ENCODE data around the gene SBF2. TPM values are rescaled to one million over a fixed set of nuclear protein-coding genes. Genes with fewer than 3 reads are reported as not detected.
"Not testable (repeated sequence)": the region's sequence is repeated elsewhere in the genome, so short reads cannot be mapped to it uniquely, and the experiment has no call there.

The SBF2 gene
- total RNA-seq, 1 donor from 2014 or later: 18.3 TPM

DNA sequence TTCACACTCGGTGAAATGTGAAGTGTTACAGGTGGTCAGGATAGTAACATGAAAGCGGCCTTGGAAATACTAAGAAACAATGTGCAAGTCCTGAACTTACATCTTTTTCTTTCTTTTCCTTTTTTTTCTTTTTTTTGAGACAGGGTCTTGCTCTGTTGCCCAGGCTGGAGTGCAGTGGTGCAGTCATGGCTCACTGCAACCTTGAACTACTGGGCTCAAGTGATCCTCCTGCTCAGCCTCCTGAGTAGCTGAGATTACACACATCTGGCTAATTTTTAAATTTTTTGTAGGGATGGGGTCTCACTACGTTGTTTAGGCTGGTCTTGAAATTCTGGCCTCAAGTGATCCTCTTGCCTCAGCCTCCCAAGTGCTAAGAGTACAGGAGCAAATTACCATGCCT is 377.5 kb downstream of the SBF2 start:
- ATAC-seq (ENCODE audit: poor library complexity): no peak
- DNase-seq: no peak
- intact Hi-C loops (cut with DNase I): no loop called here

DNA sequence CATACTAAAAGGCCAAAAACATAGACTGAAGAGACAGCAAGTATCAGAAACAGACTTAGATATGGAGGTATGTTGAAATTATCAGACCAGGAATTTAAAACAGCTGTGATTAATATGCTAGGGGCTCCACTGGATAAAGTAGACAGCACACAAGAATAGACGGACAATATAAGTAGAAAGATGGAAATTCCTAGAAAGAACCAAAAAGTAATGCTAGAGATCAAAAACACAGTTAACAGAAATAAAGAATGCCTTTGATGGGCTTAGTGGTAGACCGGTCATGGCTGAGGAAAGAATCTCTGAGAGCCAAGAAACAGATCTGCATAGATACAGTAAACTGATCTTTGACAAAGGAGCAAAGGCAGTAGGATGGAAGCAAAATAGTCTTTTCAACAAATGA is 380.0 kb downstream of the SBF2 start:
- no peak for ATAC-seq (ENCODE audit: poor library complexity)
- intact Hi-C loops (cut with DNase I): no loop called here
- no peak for DNase-seq

DNA sequence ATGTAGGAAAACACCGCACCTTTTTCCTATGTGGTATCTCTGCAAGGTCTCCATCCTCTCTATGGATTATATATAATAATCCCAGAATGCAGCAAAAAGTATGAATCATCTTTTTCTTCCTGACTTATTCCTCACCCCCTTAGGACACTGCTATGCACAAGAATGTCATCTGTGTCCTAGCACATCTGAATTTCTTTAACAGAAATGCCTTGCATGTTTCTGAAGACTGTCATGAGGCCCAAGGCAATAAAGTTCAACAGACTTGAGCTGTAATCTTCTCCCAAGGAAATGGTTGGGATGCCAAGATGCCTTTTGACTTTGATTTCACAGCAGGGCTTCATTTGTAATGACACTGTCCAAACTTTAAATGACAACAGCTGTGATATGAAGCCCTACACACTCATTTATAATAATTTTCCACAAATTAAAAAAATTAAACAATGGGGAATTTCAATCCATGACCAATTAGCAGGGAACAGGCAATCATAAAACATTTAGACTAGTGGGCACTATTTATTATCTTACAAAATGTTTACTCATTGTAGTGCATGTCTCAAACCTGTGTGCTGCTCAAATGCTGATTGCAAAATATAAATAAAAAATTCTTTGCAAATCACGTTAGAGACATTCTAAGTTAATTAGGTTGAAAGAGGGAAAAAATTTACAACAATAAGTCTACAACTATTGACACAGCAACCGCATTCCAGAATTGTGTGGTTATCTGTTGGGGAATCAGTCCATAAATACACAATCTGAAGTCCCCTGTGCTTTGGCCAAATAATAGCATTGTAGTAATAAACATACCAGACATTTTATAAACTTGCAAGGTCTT is 387.8 kb downstream of the SBF2 start:
- ATAC-seq (ENCODE audit: poor library complexity) (no peak), DNase-seq (no peak)
- intact Hi-C loops (cut with DNase I): no loop called here

DNA sequence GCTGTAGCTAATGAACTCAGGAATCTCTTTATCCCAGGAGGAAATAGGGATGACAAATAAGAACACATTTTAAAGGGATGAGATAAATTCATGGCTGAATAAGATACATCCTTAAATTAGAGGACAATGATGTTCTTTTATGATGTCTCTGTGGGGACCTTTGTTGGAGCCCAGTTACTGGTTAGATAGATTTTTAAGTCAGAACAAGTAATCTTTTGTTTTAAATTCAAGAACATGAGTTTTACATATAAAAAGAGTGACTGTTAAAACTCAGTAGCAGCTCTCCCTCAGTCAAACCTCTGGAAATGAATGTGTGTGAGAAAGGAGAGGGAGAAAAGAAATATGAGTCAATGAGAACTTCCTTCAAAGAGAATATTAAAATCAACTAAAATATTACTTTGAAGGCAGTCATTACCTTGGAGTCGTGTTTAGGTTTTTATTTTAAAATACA is 388.5 kb downstream of the SBF2 start:
- no peak for ATAC-seq (ENCODE audit: poor library complexity)
- intact Hi-C loops (cut with DNase I): no loop called here
- no peak for DNase-seq

DNA sequence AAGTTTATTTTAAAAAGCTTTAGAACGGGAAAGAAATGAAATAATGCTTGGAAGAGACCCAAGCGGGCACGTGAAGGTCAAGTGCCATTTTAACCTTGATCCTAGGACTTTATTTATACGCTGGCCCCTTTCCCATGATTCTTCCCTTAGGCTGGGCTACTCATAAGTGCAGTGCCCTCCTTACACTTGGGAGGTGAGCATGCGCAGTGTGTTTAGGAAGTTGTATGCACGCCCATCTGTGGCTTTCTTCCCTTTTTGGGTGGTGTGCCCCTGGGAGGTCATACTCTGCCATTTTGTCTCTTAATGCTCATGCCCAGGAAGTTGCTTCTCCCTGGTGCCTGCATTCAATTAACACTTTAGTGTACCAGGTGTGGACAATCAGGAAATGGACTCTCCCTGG is 390.4 kb downstream of the SBF2 start:
- intact Hi-C loops (cut with DNase I): no loop called here
- ATAC-seq (ENCODE audit: poor library complexity): no peak
- no peak for DNase-seq

DNA sequence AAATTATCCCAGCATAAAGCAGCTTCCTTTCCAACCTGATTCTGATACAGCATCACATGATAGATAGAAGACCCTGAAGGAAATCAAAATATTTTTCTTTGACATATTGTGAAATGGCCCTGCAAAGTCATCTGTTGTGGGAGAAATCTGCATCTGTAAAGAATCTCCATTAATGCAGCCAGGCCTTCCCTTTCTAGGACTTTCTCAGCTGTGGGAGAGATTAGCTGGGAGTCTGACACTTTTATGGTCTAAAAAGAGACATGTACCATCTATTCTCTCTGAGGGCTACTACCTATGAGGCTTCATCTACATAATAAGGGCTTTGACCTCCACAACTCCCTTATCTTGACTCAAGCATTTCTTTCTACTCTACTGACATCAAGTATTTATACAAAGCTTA is 392.1 kb downstream of the SBF2 start:
- no peak for DNase-seq
- intact Hi-C loops (cut with DNase I): no loop called here
- no peak for ATAC-seq (ENCODE audit: poor library complexity)

DNA sequence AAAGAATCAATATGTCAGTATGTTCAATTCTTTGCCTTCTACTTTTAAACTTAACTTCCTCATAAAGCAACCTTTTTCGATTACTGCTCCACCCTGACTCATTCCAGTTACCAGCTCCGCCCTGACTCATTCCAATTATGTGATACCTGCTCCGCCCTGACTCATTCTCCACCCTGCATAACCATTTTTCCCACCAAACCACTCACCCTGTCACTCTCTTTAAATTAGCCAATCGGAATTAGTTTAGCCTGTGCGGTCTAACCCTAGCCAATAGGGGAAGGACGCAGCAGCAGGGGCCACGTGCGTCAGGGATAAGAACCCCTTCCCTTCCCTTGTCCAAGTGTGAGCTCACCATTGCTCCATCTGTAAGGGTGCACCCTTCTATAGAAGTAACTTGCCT is 393.8 kb downstream of the SBF2 start:
- DNase-seq; intact Hi-C loops (cut with DNase I); ATAC-seq (ENCODE audit: poor library complexity): not testable (repeated sequence)

DNA sequence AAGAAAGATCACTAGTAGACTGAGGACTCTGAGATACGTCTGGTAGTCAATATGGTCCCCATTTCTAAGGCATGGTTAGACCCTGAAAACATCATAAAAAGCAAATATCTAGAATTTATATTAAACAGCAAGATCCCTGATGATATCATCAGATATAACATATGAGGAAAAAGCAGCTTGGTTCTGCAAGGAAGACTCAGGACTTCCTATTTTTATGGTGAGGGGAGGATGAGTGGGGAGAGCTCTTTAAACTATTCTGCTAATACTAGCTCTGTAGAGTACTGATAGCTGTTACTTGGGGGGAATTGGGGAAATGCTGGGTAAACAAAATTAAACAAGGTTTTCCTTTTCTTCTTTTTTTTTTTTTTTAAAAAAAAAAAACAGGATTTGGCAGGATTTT is 394.3 kb downstream of the SBF2 start:
- no peak for ATAC-seq (ENCODE audit: poor library complexity)
- no peak for DNase-seq
- intact Hi-C loops (cut with DNase I): no loop called here

DNA sequence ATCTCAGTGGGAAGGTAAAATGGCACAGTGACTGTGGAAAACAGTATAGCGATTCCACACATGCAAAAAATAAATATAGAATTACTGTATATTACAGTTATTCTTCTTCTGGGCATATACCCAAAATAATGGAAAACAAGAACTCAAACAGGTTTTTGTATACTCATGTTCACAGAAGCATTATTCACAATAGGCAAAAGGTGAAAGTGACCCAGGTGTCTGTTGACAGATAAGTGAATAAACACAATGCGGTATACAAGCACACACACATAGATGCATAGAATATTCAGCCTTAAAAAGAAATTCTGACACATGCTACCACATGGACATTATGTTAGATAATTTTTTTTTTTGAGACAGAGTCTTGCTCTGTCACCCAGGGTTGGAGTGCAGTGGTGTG is 397.1 kb downstream of the SBF2 start:
- intact Hi-C loops (cut with DNase I): no loop called here
- DNase-seq (no peak), ATAC-seq (ENCODE audit: poor library complexity) (no peak)

DNA sequence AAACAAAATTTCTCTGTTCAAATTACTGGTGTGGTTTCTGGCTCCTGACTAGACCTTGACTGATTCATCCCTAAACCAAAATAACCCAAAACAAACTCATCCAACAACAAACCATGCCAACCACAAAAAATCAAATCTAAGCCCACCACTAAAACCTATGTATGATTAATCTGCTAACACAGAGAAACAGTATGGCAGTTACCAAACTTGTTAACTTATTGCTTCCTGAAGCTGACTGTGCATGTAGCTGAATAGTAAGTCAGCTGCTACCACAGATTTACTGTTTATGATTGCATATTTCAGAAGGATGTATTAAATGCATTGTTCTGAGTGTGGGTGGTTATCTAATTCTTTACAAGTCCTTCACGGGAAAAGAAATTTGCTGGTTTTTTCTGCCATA is 399.0 kb downstream of the SBF2 start:
- ATAC-seq (ENCODE audit: poor library complexity): no peak
- DNase-seq: no peak
- intact Hi-C loops (cut with DNase I): no loop called here

DNA sequence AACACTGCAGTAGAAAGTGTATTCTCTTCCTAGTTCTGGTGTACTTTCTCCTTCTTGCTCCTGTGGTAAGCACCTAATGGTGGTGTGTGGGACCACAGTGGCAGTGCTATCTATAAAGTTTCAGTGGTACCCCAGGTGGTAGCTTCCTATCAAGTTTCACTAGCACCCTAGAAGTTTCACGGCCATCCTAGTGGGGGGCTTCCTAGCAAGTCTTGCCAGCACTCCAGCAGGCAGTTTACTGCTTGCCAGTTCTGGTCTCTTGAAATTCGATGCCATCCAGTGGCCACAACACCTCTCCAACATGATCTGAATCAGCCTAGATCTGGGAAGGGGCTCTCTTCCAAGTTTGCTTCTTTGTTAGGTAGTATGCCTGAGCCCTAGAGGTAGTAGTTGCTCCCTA is 400.5 kb downstream of the SBF2 start:
- ATAC-seq (ENCODE audit: poor library complexity): no peak
- no peak for DNase-seq
- intact Hi-C loops (cut with DNase I): no loop called here

DNA sequence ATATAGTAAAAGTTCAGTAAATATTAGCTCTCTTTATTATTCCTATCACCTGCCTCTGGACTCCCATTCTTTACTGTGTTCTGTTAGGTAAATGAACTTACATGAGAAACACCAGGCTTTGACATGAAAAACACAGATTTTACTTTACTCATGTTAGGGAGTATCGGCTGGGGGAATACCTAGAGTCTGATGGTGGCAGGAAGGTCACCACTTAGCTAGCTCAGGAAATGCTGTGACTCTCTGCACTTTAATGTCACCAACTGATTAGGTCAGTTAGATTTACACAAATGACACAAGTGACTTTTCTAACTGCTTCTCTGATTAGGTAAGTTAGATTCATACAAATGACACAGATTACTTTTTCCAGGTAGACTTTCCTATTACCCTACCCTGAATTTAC is 405.1 kb downstream of the SBF2 start:
- ATAC-seq (ENCODE audit: poor library complexity): no peak
- intact Hi-C loops (cut with DNase I): no loop called here
- no peak for DNase-seq

DNA sequence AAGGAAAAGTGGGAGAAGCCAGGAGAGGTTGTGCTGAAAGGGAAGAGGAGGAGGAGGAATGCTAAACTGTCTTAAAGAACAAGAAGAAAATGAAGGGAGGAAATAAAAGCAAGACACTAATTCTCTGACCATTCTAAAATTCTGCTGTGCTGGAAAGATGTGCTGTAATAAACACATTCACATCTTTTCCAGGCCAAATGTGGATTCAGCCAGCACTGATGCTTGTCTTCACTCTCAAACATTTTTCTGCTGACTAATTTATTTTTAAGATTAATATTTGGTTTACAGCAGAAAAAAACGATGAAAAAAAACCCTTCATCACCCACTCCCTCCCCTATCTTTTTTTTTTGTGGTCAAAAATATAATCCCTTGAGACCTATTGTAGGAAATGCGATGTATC is 406.5 kb downstream of the SBF2 start:
- ATAC-seq (ENCODE audit: poor library complexity): no peak
- no peak for DNase-seq
- intact Hi-C loops (cut with DNase I): no loop called here

DNA sequence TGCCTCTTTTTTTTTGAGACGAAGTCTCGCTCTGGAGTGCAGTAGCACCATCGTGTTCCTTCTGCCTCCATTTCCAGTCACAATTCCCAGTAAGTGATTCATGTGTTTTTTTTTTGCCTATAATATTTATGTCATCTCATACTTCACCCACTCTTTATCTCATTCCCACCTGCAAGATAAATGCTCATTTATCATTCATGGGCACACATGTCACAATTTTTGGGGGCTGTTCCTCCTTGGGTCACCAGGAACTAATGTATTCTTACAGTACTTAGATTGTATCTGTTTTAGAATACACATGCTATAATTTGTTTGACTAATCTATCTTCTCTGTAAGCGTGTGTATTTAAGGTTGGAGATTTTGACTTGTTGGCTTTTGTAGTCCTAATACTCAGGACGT is 407.4 kb downstream of the SBF2 start:
- intact Hi-C loops (cut with DNase I): no loop called here
- no peak for DNase-seq
- ATAC-seq (ENCODE audit: poor library complexity): no peak

DNA sequence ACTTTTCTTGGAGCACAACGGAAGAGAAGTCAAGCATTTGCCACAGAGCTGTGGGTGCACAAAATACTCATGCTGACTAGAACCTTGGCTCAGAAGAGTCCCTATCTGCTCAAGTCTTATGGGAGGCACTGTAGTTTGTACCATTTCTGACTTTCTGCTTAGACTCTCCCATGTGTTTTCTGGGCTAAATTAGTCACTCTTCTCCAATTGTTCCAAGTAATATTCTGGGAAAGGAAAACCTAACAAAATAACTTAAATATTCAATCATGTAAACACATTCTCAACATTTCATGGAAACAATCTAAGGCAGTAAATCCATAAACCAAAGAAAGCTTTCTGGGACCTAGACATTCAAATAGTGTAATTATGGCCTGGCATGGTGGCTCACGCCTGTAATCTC is 409.4 kb downstream of the SBF2 start:
- no peak for ATAC-seq (ENCODE audit: poor library complexity)
- intact Hi-C loops (cut with DNase I): no loop called here
- no peak for DNase-seq

DNA sequence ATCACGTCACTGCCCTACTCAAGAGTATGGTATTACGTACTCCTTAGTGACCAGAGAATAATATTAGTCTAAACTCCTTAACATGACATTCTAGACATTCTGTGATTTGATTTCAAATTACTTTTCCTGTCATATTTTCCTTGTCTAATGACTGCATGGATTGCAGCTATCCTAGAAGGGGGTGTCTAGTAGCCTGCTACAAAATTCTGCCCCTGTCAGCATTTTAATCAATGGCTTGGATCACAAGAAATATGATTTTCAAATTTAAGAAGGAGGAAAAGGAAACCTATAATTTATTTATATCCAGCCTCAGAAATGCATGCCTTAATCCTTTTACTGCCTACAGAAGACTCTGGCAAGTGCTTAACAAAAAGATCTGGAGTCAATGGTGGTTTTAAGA is 413.4 kb downstream of the SBF2 start:
- intact Hi-C loops (cut with DNase I): no loop called here
- no peak for DNase-seq
- ATAC-seq (ENCODE audit: poor library complexity): no peak

DNA sequence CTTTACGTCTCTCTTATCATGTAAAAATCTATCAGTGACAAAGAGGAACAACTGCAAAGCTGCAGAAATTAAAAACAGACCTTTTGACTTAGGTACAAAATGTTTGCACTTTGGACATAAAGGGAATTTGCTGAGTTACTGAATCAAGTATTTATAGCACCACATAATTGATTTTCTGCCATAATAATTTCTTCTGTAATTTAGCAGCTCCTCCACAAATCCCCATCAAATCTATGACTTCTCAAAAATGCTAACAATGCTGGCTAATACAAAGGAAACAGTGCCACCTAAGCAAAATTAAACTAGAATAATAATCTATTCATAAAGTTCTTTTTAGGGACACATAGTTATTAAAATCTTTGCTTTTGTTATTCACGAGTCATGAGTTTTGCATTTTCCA is 415.1 kb downstream of the SBF2 start:
- DNase-seq (no peak), ATAC-seq (ENCODE audit: poor library complexity) (no peak)
- intact Hi-C loops (cut with DNase I): no loop called here

DNA sequence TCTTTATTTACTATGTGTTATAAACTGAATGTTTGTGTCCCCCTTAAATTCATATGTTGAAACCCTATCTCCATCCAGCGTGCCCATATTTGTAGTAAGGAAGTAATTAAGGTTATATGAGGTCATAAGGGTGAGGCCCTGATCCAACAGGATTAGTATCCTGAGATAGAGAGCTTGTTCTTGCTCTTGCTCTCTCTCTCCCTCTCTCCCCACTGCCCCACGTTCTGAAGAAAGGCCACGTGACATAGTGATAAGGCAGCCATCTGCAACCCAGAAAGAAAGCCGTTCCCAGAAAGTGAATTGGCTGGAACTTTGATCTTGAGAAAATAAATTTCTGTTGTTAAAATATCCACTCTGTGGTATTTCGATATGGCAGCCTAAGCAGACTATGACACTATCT is 417.7 kb downstream of the SBF2 start:
- intact Hi-C loops (cut with DNase I): no loop called here
- no peak for DNase-seq
- no peak for ATAC-seq (ENCODE audit: poor library complexity)

DNA sequence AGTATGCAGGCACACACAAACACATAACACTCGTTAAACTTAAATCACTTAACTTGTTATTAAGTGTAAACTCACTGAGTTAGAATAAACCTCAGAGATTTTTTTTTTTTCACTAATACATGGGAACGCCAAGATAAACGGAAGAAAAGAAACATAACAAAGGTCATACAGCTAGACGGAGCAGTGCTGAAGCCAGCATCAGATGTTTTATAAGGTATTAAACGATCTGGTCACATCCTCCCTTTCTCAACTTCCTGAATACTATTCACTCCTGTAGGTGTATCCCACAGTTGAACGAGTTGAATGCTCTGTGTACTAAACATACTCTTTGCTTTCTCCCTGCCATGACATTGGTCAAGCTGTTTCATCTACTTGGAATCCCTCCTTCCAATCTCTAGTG is 418.2 kb downstream of the SBF2 start:
- intact Hi-C loops (cut with DNase I): no loop called here
- ATAC-seq (ENCODE audit: poor library complexity) (no peak), DNase-seq (no peak)

DNA sequence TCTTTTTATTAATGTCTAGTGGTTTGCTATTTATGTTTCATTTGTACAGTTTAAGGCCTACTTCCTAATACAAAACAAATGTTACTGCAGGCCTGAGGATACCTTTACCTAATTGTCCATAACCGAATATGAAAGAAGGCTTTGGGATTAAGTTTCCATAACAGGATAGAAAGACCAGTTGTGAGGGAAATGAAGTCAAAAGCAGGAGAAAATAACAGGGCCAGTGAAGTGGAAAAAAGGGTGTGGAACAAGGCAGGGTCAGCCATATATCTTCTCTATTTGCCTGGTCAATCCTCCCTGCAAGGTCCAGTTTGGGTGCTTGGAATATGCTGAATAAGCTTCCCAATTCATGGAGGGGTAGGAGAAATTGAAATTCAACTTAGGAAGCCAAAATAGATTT is 418.6 kb downstream of the SBF2 start:
- intact Hi-C loops (cut with DNase I): no loop called here
- DNase-seq: no peak
- no peak for ATAC-seq (ENCODE audit: poor library complexity)

DNA sequence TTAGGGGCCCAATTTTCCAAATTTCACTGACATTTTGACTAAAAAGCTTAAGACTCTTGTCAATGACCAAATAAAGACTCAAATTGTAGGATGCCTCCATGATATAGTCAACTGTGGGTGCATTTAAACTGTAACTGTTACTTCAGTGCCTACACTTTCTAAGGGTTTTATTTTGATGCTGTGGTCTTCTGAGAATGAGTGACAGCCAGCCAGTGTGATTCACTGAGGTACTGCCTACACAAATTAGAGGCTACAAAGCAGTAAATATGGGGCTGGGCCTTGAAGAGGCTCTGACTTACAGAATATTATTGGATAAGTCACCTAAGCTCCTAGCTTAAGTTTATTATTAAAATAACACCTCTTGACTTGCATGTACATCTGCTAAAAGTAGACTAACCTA is 419.6 kb downstream of the SBF2 start:
- DNase-seq (no peak), ATAC-seq (ENCODE audit: poor library complexity) (no peak)
- intact Hi-C loops (cut with DNase I): no loop called here

All from Right ventricle myocardium superior (tissue), 1 donor.